ENCODE results near the gene TRIM71.

DNA sequence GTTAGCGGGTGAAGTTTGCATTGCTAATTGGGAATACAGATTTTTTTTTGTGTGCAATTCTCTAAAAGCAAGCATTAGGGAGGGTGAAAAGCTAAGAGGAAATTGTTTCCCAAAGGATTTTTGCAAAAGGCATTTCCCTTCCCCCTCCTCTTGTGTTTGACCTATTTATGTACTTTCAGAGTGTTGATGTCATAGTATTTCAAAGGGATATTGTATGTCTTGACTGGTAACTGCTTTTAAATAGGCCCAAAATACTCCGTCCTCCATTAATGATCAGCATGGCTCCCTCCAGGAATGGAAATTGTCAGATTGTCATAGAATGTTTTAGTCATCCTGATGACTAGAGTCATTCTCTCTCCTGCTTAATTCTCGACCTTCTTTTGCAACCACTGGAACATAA is 32.4 kb downstream of the TRIM71 start:
- TF ChIP-seq, protein P1, sequence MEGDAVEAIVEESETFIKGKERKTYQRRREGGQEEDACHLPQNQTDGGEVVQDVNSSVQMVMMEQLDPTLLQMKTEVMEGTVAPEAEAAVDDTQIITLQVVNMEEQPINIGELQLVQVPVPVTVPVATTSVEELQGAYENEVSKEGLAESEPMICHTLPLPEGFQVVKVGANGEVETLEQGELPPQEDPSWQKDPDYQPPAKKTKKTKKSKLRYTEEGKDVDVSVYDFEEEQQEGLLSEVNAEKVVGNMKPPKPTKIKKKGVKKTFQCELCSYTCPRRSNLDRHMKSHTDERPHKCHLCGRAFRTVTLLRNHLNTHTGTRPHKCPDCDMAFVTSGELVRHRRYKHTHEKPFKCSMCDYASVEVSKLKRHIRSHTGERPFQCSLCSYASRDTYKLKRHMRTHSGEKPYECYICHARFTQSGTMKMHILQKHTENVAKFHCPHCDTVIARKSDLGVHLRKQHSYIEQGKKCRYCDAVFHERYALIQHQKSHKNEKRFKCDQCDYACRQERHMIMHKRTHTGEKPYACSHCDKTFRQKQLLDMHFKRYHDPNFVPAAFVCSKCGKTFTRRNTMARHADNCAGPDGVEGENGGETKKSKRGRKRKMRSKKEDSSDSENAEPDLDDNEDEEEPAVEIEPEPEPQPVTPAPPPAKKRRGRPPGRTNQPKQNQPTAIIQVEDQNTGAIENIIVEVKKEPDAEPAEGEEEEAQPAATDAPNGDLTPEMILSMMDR (IDR thresholded peaks at IDR 0.05) = no peak
- no peak for TF ChIP-seq ELF4 (CRISPR knock-in tag; IDR thresholded peaks at IDR 0.05; ENCODE audit: low read depth)
- TF ChIP-seq ZNF138 (CRISPR knock-in tag; conservative IDR thresholded peaks at IDR 0.05) = no peak
- TF ChIP-seq, protein P2, sequence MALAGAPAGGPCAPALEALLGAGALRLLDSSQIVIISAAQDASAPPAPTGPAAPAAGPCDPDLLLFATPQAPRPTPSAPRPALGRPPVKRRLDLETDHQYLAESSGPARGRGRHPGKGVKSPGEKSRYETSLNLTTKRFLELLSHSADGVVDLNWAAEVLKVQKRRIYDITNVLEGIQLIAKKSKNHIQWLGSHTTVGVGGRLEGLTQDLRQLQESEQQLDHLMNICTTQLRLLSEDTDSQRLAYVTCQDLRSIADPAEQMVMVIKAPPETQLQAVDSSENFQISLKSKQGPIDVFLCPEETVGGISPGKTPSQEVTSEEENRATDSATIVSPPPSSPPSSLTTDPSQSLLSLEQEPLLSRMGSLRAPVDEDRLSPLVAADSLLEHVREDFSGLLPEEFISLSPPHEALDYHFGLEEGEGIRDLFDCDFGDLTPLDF (CRISPR knock-in tag; IDR thresholded peaks at IDR 0.05) = no peak
- TF ChIP-seq JUN (CRISPR knock-in tag; IDR thresholded peaks at IDR 0.05) = no peak
- TF ChIP-seq NFYB (CRISPR knock-in tag; conservative IDR thresholded peaks at IDR 0.05; ENCODE audit: low read depth) = no peak
- TF ChIP-seq, protein P3, sequence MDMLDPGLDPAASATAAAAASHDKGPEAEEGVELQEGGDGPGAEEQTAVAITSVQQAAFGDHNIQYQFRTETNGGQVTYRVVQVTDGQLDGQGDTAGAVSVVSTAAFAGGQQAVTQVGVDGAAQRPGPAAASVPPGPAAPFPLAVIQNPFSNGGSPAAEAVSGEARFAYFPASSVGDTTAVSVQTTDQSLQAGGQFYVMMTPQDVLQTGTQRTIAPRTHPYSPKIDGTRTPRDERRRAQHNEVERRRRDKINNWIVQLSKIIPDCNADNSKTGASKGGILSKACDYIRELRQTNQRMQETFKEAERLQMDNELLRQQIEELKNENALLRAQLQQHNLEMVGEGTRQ (CRISPR knock-in tag; IDR thresholded peaks at IDR 0.05) = no peak
- no peak for TF ChIP-seq RORB (CRISPR knock-in tag; IDR thresholded peaks at IDR 0.05)
- TF ChIP-seq, protein P4, sequence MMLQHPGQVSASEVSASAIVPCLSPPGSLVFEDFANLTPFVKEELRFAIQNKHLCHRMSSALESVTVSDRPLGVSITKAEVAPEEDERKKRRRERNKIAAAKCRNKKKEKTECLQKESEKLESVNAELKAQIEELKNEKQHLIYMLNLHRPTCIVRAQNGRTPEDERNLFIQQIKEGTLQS (CRISPR knock-in tag; conservative IDR thresholded peaks at IDR 0.05) = no peak
- TF ChIP-seq, protein P5, sequence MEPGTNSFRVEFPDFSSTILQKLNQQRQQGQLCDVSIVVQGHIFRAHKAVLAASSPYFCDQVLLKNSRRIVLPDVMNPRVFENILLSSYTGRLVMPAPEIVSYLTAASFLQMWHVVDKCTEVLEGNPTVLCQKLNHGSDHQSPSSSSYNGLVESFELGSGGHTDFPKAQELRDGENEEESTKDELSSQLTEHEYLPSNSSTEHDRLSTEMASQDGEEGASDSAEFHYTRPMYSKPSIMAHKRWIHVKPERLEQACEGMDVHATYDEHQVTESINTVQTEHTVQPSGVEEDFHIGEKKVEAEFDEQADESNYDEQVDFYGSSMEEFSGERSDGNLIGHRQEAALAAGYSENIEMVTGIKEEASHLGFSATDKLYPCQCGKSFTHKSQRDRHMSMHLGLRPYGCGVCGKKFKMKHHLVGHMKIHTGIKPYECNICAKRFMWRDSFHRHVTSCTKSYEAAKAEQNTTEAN (CRISPR knock-in tag; IDR thresholded peaks at IDR 0.05) = no peak
- TF ChIP-seq ZNF423 (CRISPR knock-in tag; IDR thresholded peaks at IDR 0.05) = no peak
